Measurements from ENCODE around the gene ERICH4. TPM values are rescaled to one million over a fixed set of nuclear protein-coding genes. Genes with fewer than 3 reads are reported as not detected.
"Not testable (repeated sequence)": the region's sequence is repeated elsewhere in the genome, so short reads cannot be mapped to it uniquely, and the experiment has no call there.

ERICH4 gene
- total RNA-seq, 1 experiment from 2014 or later: not detected

DNA sequence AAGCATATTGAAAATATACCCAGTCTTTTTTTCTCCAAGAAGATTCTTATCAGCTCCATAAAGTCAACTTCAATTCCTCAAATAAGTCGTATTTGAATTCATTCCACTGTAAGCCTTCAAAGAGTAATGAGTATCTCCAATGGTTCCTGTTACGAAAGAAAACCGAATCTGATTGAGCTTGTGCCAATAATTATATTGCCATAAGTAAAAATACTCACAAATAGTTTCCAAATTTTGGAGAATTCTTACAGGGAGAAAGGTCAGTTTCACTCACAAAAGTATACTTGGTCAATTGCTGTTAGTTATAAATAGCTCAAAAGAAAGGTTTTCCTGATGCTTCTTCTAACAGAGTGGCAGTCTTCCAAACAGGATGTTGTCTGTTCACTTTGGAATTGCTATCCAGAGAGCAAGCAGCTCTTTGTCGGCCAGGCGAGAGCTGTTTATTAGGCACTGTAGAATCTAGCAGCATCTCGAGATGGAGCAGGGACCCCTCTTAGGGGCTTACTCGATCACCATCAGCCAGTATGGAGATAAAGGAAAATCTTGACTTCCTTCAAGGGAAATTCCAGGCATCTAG is 13.5 kb downstream of the ERICH4 start:
- no peaks in the 10 kb centered on the region for H3K79me2 ChIP-seq (ENCODE audit: low read depth)
- H3K9me3 ChIP-seq (ENCODE audit: insufficient read depth, low read depth): no peaks in the 10 kb centered on the region; the same call in 1 of the 2 replicates
- H3K27me3 ChIP-seq (ENCODE audit: insufficient read depth, low read depth): peaks cover 80% of the 10 kb centered on the region
- H3K4me3 ChIP-seq: no peak overlapping the region
- intact Hi-C loops (cut with micrococcal nuclease; ENCODE audit: unreplicated experiment): no loop called here
- no peak for DNase-seq
- no peak overlapping the region for H3K27ac ChIP-seq
- H3F3A ChIP-seq (ENCODE audit: insufficient read depth, low read depth): no peaks in the 10 kb centered on the region
- H3K4me2 ChIP-seq: no peak overlapping the region
- POLR2A ChIA-PET (ENCODE audit: unreplicated experiment): interaction anchor here (0.6 kb wide), 1 partner anchor 76 kb away, joined by 13 read pairs; no protein-coding TSS in a partner anchor
- H4K20me1 ChIP-seq (ENCODE audit: insufficient read depth): no peaks in the 10 kb centered on the region
- no peaks in the 10 kb centered on the region for H3K36me3 ChIP-seq (ENCODE audit: low read depth)
- H2AFZ ChIP-seq: no peak overlapping the region
- CTCF ChIA-PET: no interaction called here
- no TSS peak for BruUV-seq (replicated peaks)
- H3K9me2 ChIP-seq (ENCODE audit: insufficient read depth): no peaks in the 10 kb centered on the region
- H3K4me1 ChIP-seq (replicated peaks; ENCODE audit: insufficient read depth): no peaks in the 10 kb centered on the region
- TF ChIP-seq, protein P1, sequence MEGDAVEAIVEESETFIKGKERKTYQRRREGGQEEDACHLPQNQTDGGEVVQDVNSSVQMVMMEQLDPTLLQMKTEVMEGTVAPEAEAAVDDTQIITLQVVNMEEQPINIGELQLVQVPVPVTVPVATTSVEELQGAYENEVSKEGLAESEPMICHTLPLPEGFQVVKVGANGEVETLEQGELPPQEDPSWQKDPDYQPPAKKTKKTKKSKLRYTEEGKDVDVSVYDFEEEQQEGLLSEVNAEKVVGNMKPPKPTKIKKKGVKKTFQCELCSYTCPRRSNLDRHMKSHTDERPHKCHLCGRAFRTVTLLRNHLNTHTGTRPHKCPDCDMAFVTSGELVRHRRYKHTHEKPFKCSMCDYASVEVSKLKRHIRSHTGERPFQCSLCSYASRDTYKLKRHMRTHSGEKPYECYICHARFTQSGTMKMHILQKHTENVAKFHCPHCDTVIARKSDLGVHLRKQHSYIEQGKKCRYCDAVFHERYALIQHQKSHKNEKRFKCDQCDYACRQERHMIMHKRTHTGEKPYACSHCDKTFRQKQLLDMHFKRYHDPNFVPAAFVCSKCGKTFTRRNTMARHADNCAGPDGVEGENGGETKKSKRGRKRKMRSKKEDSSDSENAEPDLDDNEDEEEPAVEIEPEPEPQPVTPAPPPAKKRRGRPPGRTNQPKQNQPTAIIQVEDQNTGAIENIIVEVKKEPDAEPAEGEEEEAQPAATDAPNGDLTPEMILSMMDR (conservative IDR thresholded peaks at IDR 0.05): no peak
- TF ChIP-seq EZH2 (IDR thresholded peaks at IDR 0.05; ENCODE audit: low read depth): no peak

DNA sequence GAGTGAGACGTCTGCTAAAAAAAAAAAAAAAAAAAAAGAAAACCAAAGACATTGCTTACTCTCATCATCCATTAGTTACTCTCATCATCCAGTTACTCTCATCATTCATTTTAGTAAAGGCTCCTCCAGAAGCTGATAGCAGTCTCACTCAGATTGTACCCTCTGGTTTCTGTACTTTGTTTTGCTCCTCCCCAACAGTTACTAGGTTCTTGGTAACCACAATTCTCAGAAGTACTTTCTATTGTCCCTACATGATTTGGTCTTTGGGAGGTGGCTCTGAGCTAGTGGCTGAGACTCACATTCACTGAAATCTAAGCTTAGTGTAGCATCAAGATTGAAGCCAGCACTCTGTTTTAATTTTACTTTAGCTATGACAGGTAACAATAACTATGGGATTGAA is 14.3 kb downstream of the ERICH4 start:
- peaks cover 86% of the 10 kb centered on the region for H3K27me3 ChIP-seq (ENCODE audit: insufficient read depth, low read depth)
- intact Hi-C loops (cut with micrococcal nuclease; ENCODE audit: unreplicated experiment): no loop called here

DNA sequence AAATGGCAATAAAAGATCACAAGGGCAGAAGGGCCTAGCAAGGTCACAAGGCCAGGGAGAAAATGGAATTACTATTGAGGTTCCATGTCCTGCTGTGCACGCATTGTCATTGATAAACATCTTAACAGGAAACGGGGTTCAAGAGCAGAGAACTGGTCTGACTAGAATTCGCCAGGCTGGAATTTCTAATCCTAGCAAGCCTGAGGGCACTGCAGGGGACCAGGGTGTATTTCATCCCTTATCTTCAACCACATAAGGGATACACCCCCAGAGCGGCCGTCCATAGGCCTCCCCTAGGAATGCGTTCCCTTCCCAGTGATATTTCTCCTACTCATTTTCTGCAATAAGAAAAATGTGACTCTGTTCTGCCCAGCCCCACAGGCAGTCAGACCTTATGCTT is 19.5 kb downstream of the ERICH4 start:
- CTCF ChIA-PET: no interaction called here

More for the DNA sequence above, 14.3 kb downstream of the ERICH4 start:
- TF ChIP-seq EZH2 (IDR thresholded peaks at IDR 0.05; ENCODE audit: low read depth): no peak
- TF ChIP-seq, protein P1 (conservative IDR thresholded peaks at IDR 0.05): no peak
- Histone ChIP-seq H3K36me3 (ENCODE audit: low read depth) (no peaks in the 10 kb centered on the region), H2AFZ (no peak overlapping the region), H4K20me1 (ENCODE audit: insufficient read depth) (no peaks in the 10 kb centered on the region), H3K4me1 (replicated peaks; ENCODE audit: insufficient read depth) (no peaks in the 10 kb centered on the region), H3F3A (ENCODE audit: insufficient read depth, low read depth) (no peaks in the 10 kb centered on the region), H3K4me3 (no peak overlapping the region), H3K4me2 (no peak overlapping the region), H3K79me2 (ENCODE audit: low read depth) (no peaks in the 10 kb centered on the region), H3K9me3 (ENCODE audit: insufficient read depth, low read depth) (no peaks in the 10 kb centered on the region; the same call in 1 of the 2 replicates), H3K9me2 (ENCODE audit: insufficient read depth) (no peaks in the 10 kb centered on the region), H3K27ac (no peak overlapping the region)
- DNase-seq: no peak
- no TSS peak for BruUV-seq (replicated peaks)
- ChIA-PET CTCF (no interaction called here), POLR2A (ENCODE audit: unreplicated experiment) (interaction anchor here (0.6 kb wide), 1 partner anchor 77 kb away, joined by 13 read pairs; no protein-coding TSS in a partner anchor)

DNA sequence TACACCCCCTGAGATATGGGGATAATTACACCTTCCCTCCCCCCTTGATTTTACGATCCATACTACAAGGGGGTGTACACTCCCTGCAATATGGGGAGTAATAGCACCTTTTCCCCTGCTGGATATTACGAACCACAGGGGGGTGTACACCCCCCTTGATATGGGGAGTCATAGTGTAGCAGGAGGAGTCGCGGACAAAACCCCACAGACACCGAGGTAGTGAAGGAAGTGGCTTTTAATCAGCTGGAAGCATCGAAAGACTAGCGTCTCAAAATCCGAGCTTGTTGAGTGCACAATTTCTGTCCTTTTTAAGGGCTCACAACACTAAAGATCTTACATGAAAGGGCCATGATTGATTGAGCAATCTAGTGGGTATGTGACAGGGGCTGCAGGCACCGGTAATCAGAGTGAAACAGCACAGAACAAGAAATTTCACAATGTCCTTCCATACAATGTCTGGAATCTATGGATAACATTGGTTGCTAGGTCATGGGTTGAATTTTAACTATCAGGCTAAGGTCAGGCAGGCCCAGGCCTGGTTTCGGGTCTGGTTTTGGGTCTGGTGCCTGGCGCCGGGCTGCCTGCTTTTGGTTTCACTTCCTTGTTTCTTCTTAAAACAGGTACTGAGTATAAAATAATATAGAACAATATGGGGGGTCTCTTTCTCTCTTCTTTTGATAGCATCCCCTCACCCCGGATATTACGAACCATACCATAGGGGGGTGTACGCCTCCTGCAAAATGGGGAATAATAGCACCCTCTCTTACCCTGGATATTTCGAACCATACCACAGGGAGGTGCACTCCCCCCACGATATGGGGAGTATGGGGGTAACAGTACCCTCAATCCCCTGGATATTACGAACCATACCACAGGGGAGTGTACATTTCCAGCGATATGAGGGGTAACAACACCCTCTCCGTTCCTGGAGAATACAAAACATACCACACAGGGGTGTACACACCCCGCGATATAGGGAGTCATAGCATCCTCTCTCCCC is 20.6 kb downstream of the ERICH4 start:
- H2AFZ ChIP-seq; H3K9me3 ChIP-seq (ENCODE audit: insufficient read depth, low read depth); H3F3A ChIP-seq (ENCODE audit: insufficient read depth, low read depth); H3K4me3 ChIP-seq; H3K4me1 ChIP-seq (replicated peaks; ENCODE audit: insufficient read depth); POLR2A ChIA-PET (ENCODE audit: unreplicated experiment); H3K27ac ChIP-seq; intact Hi-C loops (cut with micrococcal nuclease; ENCODE audit: unreplicated experiment); H3K36me3 ChIP-seq (ENCODE audit: low read depth); CTCF ChIA-PET; H3K4me2 ChIP-seq; DNase-seq; BruUV-seq (replicated peaks); H3K79me2 ChIP-seq (ENCODE audit: low read depth); H3K9me2 ChIP-seq (ENCODE audit: insufficient read depth); H4K20me1 ChIP-seq (ENCODE audit: insufficient read depth): not testable (repeated sequence)
- peaks cover 100% of the 10 kb centered on the region for H3K27me3 ChIP-seq (ENCODE audit: insufficient read depth, low read depth)

More for the DNA sequence above, 19.5 kb downstream of the ERICH4 start:
- no peaks in the 10 kb centered on the region for H3K36me3 ChIP-seq (ENCODE audit: low read depth)
- no peak overlapping the region for H3K4me3 ChIP-seq
- H3K4me1 ChIP-seq (replicated peaks; ENCODE audit: insufficient read depth): no peaks in the 10 kb centered on the region
- no peaks in the 10 kb centered on the region for H3F3A ChIP-seq (ENCODE audit: insufficient read depth, low read depth)
- H4K20me1 ChIP-seq (ENCODE audit: insufficient read depth): no peaks in the 10 kb centered on the region
- BruUV-seq (replicated peaks): no TSS peak
- peaks cover 6% of the 10 kb centered on the region for H3K9me3 ChIP-seq (ENCODE audit: insufficient read depth, low read depth)
- POLR2A ChIA-PET (ENCODE audit: unreplicated experiment): no interaction called here
- H3K4me2 ChIP-seq: no peak overlapping the region
- no peak overlapping the region for H3K27ac ChIP-seq
- H3K79me2 ChIP-seq (ENCODE audit: low read depth): no peaks in the 10 kb centered on the region
- TF ChIP-seq, protein P1 (conservative IDR thresholded peaks at IDR 0.05): no peak
- no peak for TF ChIP-seq EZH2 (IDR thresholded peaks at IDR 0.05; ENCODE audit: low read depth)
- H3K27me3 ChIP-seq (ENCODE audit: insufficient read depth, low read depth): peaks cover 100% of the 10 kb centered on the region
- DNase-seq: no peak
- no peak overlapping the region for H2AFZ ChIP-seq
- no peaks in the 10 kb centered on the region for H3K9me2 ChIP-seq (ENCODE audit: insufficient read depth)
- intact Hi-C loops (cut with micrococcal nuclease; ENCODE audit: unreplicated experiment): no loop called here
